ENCODE results near the gene ZNF385D.

Gene ZNF385D, protein sequence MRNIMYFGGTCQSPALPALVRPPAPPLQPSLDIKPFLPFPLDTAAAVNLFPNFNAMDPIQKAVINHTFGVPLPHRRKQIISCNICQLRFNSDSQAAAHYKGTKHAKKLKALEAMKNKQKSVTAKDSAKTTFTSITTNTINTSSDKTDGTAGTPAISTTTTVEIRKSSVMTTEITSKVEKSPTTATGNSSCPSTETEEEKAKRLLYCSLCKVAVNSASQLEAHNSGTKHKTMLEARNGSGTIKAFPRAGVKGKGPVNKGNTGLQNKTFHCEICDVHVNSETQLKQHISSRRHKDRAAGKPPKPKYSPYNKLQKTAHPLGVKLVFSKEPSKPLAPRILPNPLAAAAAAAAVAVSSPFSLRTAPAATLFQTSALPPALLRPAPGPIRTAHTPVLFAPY

DNA sequence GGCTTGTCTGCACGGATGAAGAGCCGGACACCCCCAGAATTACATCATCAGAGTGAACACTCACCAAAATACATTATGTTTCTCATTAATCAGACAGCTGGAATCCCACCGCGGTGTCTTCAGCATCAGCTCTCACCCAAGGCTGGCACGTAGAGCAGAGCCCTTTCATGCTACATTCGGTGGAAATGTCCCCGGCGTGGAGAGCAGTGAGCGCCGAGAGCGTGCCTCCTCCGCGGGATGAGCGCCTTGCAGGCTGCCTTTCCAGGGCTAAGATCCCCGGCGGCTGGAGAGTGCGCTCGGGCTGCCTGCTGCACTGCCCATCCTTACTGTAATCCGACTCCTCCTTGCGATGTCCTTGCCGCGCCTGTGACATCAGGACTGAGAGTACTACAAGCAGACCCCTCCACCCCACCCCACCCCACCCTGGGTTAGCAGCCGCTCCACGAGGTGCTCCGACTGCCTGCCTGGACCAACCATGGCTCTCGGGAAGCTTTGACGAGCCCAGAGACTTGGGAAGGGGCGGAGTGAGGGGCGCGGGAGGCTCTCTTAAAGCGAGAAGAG is at the start of gene ZNF385D:
Gene ZNF385D (minus strand): TSS at position 380 of the 561 bp plus-strand sequence. CDS start 294 bp downstream, at position 86.
- peak in 1 of 2 donors; percentile 34 for DNase-seq

DNA sequence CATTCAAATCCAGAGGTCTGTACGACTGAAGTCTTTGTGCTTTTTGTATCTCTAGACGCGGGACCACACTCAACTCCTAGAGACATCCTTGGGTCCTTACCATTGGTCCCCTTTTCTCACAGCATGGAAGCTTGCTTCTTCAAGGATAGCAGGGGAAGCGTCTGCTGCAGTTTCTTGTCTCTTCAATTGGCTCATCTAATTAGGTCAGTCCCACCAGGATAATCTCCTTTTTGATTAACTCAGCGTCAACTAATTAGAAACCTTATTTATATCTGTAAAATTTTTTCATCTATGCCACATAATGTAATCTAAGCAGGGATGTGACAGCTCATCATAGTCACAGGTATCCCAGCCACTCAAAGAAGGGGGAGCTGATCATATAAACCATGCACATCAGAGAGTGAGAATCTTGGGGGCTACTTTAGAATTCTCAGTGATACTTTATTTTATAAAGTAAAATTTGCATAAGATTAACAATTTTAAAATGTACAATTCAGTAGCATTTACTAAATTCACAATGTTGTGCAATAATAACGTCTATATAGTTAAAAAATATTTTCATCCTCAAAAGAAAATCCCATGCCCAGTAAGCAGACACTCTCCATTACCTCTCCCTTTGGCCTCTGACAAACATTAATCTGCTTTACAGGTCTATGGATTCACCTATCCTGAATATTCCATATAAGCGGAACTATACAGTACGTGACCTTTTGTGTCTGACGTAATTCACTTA is 47.5 kb upstream of the ZNF385D start:
- DNase-seq, result no peak

DNA sequence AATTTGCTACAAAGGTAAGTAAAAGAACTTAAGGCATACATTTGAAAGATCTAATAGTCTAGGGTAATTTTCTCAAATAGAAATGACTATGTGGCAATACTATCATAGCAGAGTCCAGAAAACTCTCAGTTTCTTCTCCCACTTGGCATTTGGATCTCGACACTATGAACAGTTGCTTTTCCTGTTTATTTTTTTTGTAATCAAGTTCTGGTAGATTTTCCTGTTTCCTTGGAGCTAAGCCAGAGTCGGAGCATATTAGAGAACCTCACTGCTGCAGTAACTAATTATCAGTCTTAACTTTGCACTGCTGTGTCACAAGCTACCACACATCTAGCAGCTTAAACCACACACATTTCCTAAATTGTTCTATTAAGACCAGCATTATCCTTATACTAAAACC is 44.9 kb upstream of the ZNF385D start:
- DNase-seq, result no peak

DNA sequence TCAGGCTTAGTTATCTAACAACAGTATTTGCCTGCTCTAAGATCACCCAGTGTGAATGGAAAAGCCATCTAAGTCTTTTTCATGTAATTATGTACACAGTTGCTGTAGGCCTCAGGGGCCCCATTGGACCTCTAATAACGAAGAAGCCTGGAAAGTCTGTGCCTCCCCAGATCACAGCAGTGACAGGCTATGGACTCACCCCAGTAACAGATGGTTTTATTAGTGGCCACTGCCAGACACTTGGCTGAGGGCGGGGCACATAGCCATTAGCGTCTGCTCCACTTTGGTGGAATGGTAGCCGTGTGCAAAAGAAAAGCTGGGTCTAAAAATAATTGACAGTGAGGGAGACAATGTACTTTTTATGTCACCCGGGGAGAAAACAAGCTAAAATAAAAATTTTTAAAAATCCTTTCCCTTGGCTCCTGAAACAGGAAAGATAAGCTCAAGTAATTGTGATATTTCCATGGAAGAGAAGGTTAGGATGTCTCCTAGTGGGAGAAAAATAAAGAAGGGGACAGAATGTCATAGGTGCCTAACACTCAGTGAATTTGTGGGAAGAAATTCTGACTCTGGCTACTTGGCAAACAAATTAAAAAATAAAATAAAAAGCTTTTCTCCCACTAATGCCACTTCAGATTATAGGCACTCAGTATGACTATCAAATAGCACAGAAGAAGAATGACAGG is 44.3 kb upstream of the ZNF385D start:
- DNase-seq, result no peak

DNA sequence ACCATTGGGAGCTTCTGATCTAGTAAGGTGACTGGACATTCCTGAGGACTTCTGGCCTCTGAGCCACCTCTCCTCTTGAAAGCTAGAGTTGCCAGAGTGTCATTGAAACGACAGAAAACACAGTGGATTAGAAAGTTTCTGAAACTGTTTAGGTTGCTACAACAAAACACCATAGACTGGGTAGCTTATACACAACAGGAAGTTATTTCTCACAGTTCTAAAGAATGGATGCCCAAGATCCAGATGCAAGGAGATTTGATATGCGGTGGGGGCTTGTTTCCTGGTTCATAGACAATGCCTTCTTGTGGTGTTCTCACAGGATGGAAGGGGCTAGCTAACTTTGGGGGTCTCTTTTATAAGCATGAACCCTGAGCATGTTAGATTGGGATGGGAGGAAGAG is 43.3 kb upstream of the ZNF385D start:
- no peak for DNase-seq

DNA sequence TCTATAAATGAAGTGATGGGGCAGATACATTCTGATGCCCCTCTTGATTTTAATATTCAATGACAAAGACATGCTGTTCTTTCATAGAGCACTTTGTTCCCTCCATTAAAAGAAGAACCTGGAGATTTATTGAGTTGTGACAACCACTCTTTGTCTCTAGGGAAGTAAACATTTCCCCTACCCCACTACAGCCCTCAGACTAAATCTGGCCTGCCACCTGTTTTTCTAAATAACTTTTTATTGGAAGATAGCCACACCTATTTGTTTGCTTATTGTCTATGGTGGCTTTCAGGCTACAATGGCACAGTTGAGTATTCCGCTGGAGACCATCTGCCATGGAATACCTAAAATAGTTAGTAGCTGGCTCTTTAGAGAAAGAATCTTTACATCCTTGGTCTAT is 41.2 kb upstream of the ZNF385D start:
- DNase-seq, result no peak

DNA sequence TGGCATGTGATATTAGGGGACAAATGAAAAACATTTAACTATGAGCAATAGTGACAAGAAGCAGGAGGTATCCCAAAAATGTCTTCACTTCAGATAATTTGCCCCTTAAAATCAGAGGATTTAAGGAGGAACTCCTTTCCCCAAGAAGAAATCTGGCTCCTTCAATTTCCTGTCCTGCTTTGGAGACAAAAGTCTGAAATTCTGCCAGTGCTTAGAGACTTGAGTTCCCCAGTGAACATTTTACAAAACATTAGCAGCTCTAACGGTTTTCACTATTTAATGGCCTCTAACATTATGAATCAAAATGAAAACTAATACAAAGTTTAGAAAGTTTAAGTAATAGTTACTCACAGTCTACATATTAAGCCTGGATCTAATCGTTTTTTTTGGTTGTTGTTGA is 40.3 kb upstream of the ZNF385D start:
- DNase-seq, result no peak

DNA sequence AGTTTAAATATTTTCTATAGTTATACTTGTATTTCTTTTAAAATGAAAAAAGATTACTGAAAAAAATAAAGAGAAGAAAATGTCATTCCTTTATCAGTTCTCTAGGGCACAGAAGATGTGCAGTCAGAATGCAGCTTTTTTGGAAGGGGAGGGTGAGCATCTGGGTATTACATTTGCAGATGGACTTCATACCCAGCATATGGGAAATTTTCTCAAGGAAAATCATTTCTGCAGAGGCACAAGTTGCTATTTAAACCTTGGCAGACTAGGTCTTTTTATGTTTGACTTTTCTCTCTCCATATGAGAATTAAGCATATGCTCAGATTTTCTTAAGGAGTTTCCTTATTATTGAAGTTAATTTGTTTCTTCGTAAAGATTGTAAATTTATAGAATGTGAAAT is 39.5 kb upstream of the ZNF385D start:
- DNase-seq, result no peak

DNA sequence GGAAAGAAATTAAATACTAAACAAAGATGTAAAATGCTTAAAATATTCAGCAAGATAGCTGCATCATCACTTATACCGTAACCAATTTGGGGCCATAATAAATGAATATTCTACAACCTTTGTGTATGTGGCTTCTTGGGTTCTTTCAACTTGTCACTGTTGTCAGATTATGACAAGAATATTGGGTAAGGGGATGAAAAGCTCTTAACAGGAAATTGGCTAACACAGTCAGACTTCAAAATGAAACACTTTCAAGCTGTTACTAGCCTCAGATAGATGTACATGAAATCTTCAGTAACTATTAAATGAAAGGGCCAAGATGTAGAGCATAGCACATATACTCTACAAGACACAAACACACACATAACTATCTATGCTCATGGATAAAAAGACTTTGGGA is 38.7 kb upstream of the ZNF385D start:
- no peak for DNase-seq

DNA sequence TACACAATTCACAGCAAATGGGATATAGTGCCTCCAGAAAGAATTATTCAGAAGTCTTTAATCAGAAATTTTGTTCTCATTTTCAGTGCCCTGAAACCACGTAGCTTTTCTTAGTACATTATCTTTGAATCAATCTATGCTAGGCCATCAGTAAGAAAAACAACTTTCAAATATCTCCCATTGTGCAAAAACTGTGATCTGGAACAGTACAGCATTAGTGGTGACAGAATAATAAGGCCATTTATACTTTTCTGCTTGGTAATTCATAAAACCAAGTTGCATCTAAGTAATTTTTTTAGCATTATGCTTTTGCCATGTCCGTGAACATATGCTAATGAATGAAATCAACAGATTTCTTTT is 35.4 kb upstream of the ZNF385D start:
- DNase-seq, result no peak

DNA sequence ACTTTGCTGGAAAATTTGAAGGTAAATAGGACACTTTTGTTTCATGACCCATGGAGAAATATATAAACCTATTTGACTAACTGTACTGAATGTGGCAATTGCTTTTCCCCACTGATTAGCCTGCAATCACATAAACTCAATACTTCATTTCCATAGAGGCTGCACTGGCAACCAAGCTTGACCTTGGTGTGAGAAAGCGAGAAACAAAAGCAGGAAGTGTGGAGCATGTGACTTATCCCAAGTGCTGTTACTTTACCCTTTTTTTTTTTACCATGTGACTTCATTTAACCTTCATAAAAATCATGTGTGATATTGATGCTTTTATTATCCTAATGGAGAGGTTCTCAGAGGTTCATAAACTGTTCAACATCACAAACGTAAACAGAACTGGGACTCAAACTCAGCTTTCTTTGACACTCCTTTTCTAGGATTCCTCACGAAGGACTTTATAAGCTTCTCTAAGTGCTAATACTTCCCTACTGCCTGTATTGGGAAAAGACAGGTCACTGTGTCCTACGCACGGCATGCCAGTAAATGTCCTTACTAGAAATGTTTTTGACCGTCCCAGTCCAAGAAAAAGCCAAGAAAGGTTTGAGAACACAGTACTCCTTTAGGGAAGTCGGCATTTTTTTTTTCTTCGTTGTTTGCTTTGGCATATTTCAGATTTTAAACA is 34.9 kb upstream of the ZNF385D start:
- no peak for DNase-seq

DNA sequence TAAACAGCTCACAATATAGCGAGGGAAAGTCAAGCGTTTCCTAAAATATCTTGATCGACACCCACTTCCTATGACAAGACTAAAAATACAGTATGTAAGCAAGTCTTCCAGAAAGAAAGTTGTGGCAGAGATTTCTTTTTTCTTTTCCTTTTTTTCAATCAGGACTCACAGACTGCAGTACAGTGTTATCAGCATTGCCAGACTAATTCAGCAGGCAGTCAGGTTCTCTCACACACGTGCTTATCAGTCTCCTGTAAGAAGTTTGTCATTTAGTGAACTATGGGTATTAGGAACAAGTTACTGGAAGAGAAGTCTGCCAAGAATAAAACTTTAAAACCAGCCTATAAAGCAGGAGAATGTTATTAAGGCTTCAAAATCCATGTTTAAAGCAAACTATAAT is 32.8 kb upstream of the ZNF385D start:
- no peak for DNase-seq

DNA sequence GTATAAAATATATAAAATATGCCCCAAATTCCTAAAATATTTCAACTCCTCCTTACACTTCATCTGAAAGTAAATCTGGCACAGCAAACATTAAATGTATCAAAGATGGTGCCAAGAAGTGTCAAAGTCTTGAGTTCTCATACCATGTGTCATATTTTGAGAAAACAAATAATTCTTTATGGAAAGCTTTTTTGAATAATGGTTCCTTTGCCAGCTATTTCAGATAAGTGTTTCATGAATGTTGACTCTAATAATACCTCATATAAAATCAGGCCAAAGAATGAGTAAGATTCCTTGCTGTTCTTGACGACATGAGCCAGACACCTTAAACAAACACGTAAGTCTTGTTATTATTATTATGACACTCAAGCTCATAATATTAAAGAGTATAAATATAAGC is 30.3 kb upstream of the ZNF385D start:
- no peak for DNase-seq

DNA sequence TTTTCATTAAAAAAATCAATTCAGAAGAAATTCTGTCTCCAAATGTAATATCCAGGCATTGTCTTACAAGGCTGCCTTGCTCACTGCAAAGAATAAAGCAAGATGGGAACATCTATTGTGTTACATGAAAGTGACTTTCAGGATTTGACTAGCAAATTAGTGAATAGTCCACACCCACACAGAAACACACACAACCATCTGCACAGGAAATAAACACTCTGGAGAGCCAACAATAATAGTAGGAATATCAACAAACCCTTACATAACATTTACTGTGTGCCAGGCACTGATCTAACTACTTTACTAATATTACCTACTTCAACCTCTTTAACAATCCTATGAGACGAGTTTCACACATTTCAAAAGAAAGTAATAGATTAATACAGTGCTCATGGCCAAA is 28.9 kb upstream of the ZNF385D start:
- no peak for DNase-seq

DNA sequence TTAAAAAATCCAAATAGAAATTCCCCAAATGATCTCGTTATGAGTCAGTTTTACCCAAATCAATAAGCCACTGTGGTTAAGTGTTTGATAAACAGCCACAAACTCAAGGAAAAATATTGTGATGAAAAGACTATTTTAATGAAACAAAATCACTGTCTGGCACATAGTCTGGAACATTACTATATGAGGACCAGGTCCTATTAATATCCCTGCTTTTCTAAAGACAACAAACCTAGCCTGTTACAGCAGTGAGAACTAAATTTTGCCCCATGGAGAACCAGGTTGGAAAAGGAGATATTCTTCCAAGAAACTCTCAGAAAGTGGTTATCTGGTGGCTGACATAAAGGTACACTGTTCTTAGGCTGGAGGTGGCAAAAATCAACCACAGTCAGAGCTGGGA is 27.7 kb upstream of the ZNF385D start:
- no peak for DNase-seq

DNA sequence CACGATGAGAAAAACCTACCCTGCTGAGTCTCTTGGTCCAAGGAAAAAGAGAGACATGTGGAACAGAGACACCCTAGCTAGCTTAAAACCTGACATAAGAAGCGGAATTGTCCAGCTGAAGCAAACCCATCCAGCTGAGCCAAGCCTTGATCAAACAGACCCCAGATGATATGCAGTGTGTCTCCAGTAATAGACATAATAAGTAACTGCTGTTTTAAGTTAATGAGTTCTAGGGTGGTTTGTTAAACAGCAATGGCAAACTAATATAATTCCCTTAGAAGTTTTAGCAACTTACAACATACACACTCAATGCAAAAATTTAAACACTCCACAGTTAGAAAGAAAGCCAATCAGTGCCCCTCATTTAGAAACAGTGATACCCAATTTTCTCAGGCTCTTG is 26.8 kb upstream of the ZNF385D start:
- DNase-seq, result no peak

DNA sequence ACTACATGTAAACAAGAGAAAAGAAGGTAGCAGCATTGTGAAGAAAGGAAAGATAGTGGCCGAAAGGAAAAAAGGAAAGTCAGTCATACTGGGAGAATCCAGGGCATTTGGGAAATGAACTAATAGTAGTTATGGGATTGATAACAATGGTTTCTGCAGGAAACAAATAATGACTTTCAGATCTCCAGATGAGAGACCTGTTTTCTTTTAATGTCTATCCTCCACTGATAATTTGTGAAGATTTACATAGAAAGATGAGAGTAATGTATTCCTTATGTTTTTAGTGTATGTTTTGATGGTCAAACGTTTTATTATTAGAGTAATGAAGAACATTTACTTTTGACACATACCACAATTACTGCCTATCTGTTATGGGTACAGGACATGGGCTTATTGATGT is 15.0 kb upstream of the ZNF385D start:
- no peak for DNase-seq

DNA sequence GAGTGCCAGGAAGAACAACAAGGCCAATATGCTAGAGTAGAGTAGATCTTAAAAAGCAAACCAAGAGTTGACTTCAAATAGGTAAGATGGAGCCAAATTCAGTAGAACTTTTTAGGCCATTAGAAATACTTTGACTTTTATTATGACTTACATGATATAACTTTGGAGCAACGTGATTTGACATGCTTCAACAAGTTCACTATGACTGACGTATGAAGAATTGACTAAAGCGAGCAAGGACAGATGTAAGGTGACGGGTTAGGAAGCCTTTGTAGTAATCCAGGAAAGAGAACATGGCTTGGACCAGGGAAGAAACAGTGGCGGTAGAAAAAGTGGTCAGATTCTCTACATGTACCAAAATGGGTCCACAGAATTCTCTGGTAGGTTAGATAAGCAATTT is 4.9 kb upstream of the ZNF385D start:
- no peak for DNase-seq

DNA sequence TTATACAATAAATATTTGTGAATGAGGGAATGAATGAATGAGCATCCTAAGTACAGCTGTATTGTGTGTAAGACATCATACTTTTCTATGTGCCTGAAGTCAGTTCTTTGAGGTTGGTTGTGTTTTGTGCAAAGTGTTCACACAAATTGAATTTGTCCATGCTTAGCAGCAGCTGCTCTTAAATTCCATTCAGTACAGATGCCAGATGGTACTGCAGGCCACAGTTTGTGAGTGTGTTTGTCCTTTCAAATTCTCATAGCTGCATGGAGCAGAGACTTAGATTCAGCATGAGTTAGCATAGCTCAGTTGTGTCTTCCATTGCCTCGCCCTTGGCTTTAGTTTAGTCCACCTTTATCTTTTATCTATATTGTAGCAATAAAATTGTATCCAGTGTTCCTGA is 3.8 kb upstream of the ZNF385D start:
- peak in 1 of 2 donors; percentile 11 for DNase-seq

DNA sequence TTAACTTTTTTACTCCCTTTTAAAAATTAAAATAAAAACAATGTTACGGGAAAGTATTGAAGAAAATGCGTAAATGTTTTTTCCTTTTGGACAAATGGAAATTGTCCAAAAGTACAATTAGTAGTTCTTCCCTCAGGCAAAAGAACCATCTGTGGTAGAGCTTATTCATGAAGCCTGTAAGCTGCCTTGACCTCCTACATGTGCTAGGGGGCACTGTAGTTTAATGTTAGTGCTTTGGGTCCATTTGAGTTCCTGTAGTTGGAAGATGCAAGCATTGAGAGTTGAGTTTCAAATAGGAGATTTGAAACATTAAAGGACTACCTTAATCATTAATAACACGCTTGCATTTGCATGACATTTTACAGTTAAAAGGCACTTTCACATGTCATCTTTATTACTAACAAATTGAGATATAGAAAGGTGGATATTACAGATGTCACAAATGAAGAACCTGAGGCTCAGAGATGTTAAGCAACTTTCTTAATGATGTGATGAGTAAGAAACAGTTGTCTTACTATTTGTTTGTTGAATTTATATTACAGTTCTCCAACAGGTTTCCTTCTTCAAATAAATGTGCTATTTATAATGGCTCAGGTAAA is 1.8 kb upstream of the ZNF385D start:
- peak in 1 of 2 donors; percentile 62 for DNase-seq

DNA sequence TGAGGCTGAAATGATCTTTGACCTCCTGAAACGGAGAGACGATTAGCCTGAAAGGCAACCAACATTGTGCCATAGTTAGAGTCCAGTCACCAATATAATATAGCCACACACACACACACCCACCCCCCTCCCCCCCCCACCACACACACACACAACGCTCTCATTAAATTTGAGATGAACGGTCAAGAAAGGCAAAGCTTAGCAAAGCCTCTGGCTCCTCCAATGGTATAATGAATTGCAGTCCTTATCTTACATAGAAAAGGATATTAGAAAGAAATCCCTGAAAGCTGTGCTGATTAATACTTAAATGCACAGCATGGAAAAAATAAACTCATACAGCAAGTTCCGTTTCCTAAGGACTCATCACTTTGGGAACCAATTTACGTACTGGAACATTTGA is 876 bp upstream of the ZNF385D start:
- no peak for DNase-seq

DNA sequence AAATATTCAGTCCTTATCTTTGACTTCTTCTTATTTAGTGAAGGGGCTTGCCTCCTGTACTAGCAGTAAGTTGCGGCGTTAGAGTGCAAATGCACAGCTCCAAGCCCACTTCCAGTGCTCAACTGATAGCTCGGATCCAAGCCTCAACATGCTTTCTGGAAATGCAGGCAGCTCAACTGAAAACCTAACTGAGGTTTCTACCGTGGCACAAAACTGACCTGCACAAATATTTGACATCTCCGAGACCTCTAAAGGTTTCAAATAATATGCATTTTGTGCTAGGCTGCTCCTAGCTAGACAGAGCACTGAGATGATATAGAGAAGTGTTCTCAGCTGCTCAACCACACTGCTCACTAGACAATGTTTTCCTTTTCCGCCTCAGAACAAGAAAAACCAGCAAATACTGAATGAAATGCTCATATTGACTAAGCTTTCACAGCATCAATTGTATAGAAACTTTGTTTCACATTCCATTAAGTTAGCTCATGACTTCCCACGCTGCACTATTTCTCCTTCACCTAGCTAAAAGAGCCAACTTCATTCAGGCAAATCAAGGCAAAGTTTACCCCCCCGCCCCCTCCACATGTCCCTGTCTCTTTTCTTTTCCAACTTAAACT is 822 bp downstream of the ZNF385D start:
- no peak for DNase-seq

All from hippocampal formation (tissue), 2 donors.